GM19438 (cell line): Measurements from ENCODE around the gene KANTR.
"Not testable (repeated sequence)": the region's sequence is repeated elsewhere in the genome, so short reads cannot be mapped to it uniquely, and the experiment has no call there.

Source experiments
- ATAC-seq: cut with Tn5 transposase; IDR thresholded peaks from one replicate; pipeline ENCODE4 v1.9.1; 2021; ENCODE audit warnings: low read depth; ENCODE audit not compliant: unreplicated experiment

KANTR gene

DNA sequence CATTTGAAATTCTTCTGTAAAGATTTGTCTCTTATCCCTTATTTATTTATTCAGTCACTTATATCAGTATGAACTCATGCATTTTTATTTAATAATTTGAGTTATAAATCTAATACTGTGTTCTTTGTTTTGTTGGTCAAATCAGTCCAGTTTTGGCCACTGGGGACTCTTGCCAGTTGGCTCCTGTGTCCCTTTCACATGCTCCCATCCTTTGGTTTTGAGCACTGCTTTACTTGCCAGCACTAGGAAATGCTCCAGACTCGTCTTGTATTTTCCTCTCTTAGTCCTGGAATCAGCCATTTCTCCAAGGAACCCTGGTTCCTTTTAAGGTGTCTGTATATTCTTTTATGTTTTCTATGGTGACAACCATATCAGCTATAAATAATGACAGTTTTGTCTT lies 28.1 kb downstream of the KANTR start:
- no peak for ATAC-seq

DNA sequence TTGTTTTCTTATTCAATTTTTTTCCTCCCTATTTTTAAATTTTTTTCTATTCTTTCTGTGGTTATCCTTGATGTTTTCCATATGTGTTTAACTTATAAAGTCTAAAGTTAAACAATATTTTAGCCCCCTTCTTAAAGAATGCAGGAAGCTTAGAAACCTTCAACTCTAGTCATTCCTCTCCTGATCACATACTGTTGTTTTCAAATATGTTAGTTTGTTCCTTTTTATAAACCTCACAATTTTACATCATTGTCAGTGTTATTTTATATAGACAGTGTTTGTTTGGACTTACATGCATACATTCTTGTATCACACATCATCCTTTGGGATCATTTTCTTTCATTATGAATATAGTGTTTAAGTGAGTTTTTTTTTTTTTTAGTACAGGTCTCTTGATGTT lies 31.6 kb downstream of the KANTR start:
- no peak for ATAC-seq

DNA sequence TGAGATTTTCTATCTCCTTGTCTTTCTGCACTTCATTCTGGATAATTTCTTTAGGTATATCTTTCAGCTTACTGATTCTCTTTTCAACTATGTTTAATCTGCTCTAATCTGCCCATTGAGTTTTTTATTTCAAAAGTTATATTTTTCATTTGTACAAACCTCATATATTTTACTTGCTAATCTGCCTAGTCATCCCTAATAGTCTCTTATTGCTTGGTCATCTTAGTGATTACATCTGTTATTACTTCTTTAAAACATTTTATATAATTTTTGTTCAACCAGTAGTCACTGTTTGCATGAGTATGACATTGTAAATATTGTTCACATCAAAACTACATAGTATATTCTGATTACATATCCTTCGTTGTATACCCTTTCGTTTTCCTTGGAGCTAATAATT lies 32.4 kb downstream of the KANTR start:
- no peak for ATAC-seq

DNA sequence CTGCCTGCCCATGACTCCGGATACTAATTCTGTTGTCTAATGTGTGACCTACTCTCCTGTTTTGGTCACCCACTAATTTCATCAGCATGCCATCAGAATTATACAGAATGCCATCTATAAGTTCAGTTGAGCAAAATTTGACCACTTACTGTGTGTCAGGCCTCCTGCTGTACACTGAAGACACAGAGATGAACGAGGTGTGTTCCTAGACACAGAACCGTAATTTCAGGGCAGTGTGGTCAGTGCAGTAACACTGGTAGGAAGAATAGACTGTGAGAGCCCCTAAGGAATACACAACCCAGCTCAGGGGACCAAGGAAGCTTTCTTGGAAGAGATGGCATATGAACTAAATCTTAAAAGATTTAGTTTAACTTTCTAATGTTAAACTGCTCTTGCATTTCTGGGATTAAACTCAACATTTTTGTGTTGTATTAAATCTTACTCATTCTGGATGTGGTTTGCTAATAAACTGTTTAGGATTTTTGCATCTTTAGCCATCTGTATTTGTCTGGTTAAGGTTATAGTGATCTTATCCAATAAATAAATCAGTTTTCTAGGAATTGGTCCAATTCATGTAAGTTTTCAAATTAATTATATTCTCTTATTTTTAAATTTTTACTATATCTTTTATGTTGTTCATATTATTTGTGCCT lies 34.3 kb downstream of the KANTR start:
- ATAC-seq = no peak

DNA sequence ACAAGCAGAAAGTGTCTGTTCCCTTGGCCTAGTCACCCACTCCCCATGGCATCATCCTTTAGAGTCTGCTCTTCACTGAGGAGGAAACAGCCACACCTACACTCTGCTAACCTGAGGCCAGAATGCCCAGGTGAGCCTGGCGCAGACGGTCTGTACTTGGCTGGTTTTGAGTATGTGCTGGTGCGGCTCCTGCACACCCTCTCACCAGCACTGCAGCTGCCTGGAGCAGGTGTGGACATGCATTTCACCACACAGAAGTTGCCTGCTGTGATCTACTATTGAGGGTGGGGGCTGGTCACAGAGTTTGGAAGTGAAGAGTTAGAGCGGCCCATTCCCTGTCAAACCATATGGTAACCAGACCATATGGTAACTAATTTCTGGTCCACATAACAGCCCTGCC lies 39.5 kb downstream of the KANTR start:
- ATAC-seq = no peak

GRCh38 chrX:53135581-53135980 lies 41.6 kb downstream of the KANTR start:
- ATAC-seq = no peak

DNA sequence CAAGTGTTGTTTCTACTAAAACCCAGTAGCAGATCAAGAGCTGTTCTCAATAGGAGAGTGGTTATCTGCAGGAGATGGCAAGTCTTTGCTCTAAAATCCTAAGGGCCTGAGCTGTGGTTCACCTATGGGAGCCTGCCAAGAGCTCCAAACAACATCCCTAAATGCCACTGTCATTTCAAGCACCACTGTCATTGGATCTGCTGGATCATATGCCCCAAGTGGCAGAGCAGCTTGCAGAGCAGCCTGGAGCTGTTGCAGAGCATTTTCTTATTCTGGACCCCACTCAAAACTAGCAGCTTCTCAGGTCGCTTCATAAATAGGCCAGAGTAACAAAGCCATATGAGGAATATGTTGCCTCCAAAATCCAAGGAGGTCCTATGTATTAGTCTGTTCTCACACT lies 59.6 kb downstream of the KANTR start:
- no peak for ATAC-seq

DNA sequence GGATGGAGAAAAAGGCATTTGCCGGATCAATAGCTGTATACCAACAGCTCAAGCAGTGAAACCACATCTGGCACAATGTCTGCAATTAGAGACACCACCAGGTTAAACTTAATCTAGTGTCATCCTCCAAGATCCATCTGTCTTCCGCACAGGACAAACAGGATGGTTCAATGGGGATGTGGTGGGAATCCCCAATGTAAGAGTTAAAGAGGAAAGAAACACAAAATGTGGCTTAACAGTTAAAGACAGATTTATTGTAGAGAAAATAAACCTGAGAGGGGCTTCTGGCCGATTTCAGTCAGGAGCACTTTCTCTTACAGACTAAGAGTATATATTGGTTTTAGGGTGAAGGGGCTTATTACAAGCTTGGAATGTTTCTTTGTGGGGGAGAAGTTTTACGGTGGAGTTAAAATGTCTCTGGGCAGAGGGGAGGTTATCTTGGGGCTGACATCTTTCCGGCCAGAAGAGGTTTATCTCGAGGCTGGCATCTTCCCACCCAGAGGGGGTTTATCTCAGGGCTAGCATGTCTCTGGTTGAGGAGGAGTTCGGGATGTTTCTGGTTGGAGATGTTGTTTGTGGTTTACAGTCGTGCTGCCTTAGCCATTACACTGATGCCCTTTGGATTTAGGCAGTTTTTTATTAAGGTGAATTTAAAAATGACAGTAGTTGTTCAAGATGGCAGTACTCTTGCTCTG lies 61.7 kb downstream of the KANTR start:
- no peak for ATAC-seq

- ATAC-seq = no peak
Observed at GRCh38 chrX:53156207-53156596, 62.3 kb downstream of the KANTR start.

DNA sequence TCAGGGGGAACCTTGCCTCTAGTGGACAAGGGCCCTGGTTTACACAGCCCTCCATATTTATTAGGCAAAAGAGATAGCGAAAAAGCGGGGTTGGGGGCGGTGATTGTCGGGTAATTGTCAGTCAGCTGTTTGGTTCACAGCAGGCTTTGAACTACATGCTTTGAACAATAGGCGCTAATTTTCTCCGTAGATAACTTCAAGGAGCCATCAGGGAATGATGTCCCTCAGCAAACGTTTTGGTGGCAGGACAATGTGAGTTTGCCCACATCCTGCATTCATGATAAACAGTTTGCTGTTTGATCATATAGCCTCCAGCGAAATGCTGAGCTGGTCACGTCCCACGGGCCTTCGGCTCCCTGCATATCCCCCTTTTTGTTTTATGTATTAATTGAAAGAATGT lies 65.2 kb downstream of the KANTR start:
- ATAC-seq = no peak

GRCh38 chrX:53160297-53160983 lies 66.5 kb downstream of the KANTR start:
- ATAC-seq = no peak

- ATAC-seq = no peak
Observed at GRCh38 chrX:53163436-53163835, 69.5 kb downstream of the KANTR start.

GRCh38 chrX:53164566-53164965 lies 70.6 kb downstream of the KANTR start:
- not testable (repeated sequence) for ATAC-seq

DNA sequence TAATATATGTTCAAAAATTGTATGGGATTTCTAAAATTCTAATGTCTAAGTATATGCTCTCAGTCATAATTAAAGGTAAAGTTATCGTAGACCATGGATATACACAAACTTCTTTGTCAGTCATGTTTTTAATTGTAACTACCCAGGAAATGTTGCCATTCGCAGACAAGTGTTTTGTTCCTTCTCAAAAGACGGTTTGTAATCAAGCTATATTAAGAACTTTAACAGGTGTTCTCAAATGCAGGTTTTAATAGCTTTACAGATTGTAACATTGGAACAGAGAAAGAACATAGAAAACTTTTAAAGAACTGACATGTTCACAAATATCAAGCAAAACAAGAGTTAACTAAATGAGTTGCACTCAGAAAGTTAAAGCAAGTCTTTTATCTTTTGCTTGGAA lies 72.2 kb downstream of the KANTR start:
- no peak for ATAC-seq

DNA sequence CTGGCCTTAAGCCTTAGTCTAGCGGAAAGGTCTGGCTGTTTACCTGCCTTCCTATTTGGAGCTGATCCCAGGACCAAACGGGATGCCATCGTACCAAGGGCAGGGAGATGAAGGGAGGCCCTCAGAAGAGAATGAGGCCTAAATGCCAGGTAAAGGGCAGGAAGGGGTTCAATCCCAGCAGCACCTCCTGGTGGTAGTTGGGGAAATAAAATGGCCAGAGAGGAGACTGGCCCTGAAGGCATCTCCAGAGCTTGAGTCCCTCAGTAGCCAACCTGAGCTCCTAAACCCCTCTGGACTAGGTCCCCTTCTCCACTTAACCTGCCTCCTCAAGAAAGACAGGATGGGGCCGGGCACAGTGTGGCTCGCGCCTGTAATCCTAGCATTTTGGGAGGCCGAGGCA lies 77.4 kb downstream of the KANTR start:
- ATAC-seq = no peak
